CD4-positive, alpha-beta T cell treated with Interleukin-15 for 4 hours (primary cell): ENCODE measurements around the gene PCYT1B.

Source experiments
- DNase-seq: peaks from one replicate; pipeline ENCODE4 v3.0.0-alpha.2; 2020; ENCODE audit warnings: low spot score

The PCYT1B gene

DNA sequence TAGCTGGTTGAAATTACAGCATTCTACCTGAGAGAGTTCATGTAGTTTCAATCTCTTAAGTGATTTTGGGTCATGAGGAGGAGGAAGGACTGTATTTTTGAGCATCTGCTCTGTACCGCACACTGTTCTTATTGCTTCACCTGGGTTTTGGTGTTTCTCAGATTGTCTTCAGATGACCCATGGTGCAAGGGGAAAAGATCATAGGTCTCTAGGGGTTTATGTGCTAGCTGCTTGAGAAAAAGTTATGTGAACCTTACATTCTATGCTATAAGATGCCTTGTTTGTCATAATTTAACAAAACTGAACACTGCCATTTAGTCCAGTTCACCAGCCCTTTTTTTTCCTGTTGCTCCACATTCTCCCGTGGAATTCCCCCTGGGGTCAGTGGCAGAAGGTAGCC is 121.7 kb downstream of the PCYT1B start:
- DNase-seq: no peak

GRCh38 chrX:24520472-24520871 is 126.7 kb downstream of the PCYT1B start:
- no peak for DNase-seq

- no peak for DNase-seq
These were observed 131.7 kb downstream of the PCYT1B start for GRCh38 chrX:24515447-24515846.

- no peak for DNase-seq
These were observed 133.7 kb downstream of the PCYT1B start for GRCh38 chrX:24513416-24513815.

DNA sequence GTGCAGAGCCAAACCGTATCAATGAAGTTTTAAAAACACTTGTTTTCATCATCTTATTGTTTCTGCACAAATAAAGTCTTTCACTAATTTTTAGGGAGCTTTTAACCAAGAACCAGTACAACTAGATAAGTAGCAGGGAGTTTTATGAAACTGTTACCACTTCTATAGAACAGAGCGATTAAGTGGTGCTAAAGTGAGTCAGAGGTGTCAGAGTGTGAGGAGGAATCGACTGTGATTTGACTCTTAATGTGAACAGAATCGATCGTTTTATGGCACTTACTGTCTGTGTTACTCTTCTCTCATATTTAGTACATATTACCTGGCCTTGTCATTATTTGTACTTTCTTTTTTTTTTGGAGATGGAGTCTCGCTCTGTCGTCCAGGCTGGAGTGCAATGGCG is 138.8 kb downstream of the PCYT1B start:
- DNase-seq: no peak
